Activated CD4-positive, alpha-beta T cell treated with anti-CD3 and anti-CD28 coated beads, Interleukin-2, amount 50 U/mL, for 24 hours (primary cell): ENCODE measurements around the gene WFDC6.

Experiments used
- DNase-seq, 2 donors: peaks; one replicate each; pipeline ENCODE4 v3.0.0-alpha.2; 2020; ENCODE audit warnings: low read depth in 1 of 2, low spot score in 1 of 2

WFDC6 gene

GRCh38 chr20:45518282-45518681 is 21.0 kb downstream of the WFDC6 start:
- no peak for DNase-seq

GRCh38 chr20:45515147-45515913 is 24.0 kb downstream of the WFDC6 start, which contains the start of gene SPINT3:
Gene SPINT3, minus strand, starts transcription at chr20:45515622. Its CDS starts 14 bp downstream, at chr20:45515608.
- DNase-seq: no peak

- DNase-seq: no peak
These were observed 28.9 kb downstream of the WFDC6 start for GRCh38 chr20:45510242-45510862.

- no peak for DNase-seq
These were observed 30.2 kb downstream of the WFDC6 start for GRCh38 chr20:45509091-45509490.

- no peak for DNase-seq
These were observed 31.0 kb downstream of the WFDC6 start for GRCh38 chr20:45508068-45508886.

GRCh38 chr20:45507011-45507820 is 32.1 kb downstream of the WFDC6 start:
- DNase-seq: no peak

GRCh38 chr20:45506398-45506797 is 32.9 kb downstream of the WFDC6 start:
- no peak for DNase-seq

- DNase-seq: no peak
These were observed 35.9 kb downstream of the WFDC6 start for GRCh38 chr20:45503403-45503802.

- DNase-seq: no peak
These were observed 36.7 kb downstream of the WFDC6 start for GRCh38 chr20:45502561-45502960.

- no peak for DNase-seq
These were observed 37.7 kb downstream of the WFDC6 start for GRCh38 chr20:45501600-45501999.

GRCh38 chr20:45500022-45500421 is 39.3 kb downstream of the WFDC6 start:
- DNase-seq: no peak

- DNase-seq: no peak
These were observed 41.2 kb downstream of the WFDC6 start for GRCh38 chr20:45497971-45498494.

- DNase-seq: no peak
These were observed 43.1 kb downstream of the WFDC6 start for GRCh38 chr20:45496166-45496565.

GRCh38 chr20:45495501-45495941 is 43.8 kb downstream of the WFDC6 start:
- DNase-seq: no peak

- DNase-seq: no peak
These were observed 50.2 kb downstream of the WFDC6 start for GRCh38 chr20:45489083-45489531.

- no peak for DNase-seq
These were observed 52.0 kb downstream of the WFDC6 start for GRCh38 chr20:45487231-45487635.

- no peak for DNase-seq
These were observed 53.9 kb downstream of the WFDC6 start for GRCh38 chr20:45485388-45485787.

- no peak for DNase-seq
These were observed 54.6 kb downstream of the WFDC6 start for GRCh38 chr20:45484676-45485075.
